RWPE1 (cell line): ENCODE measurements around the gene BCORL1.

Experiments
- CTCF ChIA-PET: fragments of 350-600 bp; sonication (Branson Sonifier 250); formaldehyde crosslinking; extraction: SDS; loops from one replicate; lab custom pipeline; 2021; lab: Yijun Ruan, JAX
- POLR2A ChIA-PET: fragments of 400-600 bp; formaldehyde crosslinking; extraction: SDS; loops from one replicate; lab custom pipeline; 2020; ENCODE audit warnings: antibody characterized with exemption; ENCODE audit not compliant: low non-redundant PET; lab: Yijun Ruan, JAX
- DNase-seq: peaks from one replicate; pipeline ENCODE4 v3.0.0; 2012; ENCODE audit warnings: low spot score
- H3K27ac ChIP-seq: fragments of 450-650 bp; 2 replicates; pipeline ENCODE4 v1.5.1; 2017
- CTCF ChIP-seq: fragments of 450-650 bp; conservative IDR thresholded peaks from 2 replicates; pipeline ENCODE4 v1.5.1; 2017; ENCODE audit warnings: low read depth, mild to moderate bottlenecking

Gene BCORL1

GRCh38 chrX:130055103-130055502, 72.7 kb downstream of the BCORL1 start:
- TF ChIP-seq CTCF, result no peak
- no peak for DNase-seq
- ChIA-PET POLR2A (no interaction called here), CTCF (no interaction called here)
- no peak overlapping the region for H3K27ac ChIP-seq

GRCh38 chrX:130055899-130056298, 73.5 kb downstream of the BCORL1 start:
- ChIA-PET CTCF (no interaction called here), POLR2A (no interaction called here)
- no peak overlapping the region for H3K27ac ChIP-seq

GRCh38 chrX:130057209-130057608, 74.8 kb downstream of the BCORL1 start:
- ChIA-PET CTCF (no interaction called here), POLR2A (no interaction called here)
- DNase-seq, result no peak
- TF ChIP-seq CTCF, result no peak
- H3K27ac ChIP-seq, result no peak overlapping the region

More at GRCh38 chrX:130055899-130056298, 73.5 kb downstream of the BCORL1 start:
- TF ChIP-seq CTCF, result no peak
- DNase-seq, result no peak

- CTCF ChIA-PET, result interaction anchor here (0.6 to 0.8 kb wide), 2 partner anchors 59 to 484 kb away, joined by 3 read pairs; no protein-coding TSS in a partner anchor
- POLR2A ChIA-PET, result no interaction called here
Observed at GRCh38 chrX:130058652-130059051, 76.2 kb downstream of the BCORL1 start.

GRCh38 chrX:130060122-130061069, 78.0 kb downstream of the BCORL1 start:
- ChIA-PET POLR2A (no interaction called here), CTCF (interaction anchor here (0.5 to 2.0 kb wide), 8 partner anchors 12 to 339 kb away, joined by 3 to 8 read pairs (median 4); no protein-coding TSS in a partner anchor)
- peak; percentile 81 for DNase-seq
- peak overlapping the region; percentile 68 for H3K27ac ChIP-seq
- peak; percentile 69 for TF ChIP-seq CTCF

More at GRCh38 chrX:130058652-130059051, 76.2 kb downstream of the BCORL1 start:
- no peak for TF ChIP-seq CTCF
- H3K27ac ChIP-seq, result no peak overlapping the region
- no peak for DNase-seq

- TF ChIP-seq CTCF, result no peak
- POLR2A ChIA-PET, result no interaction called here
- H3K27ac ChIP-seq, result no peak overlapping the region
- DNase-seq, result no peak
- CTCF ChIA-PET, result interaction anchor here (1.4 kb wide), 1 partner anchor 12 kb away, joined by 3 read pairs; no protein-coding TSS in a partner anchor
Observed at GRCh38 chrX:130066975-130067615, 84.7 kb downstream of the BCORL1 start.
